ENCODE measurements around the gene NKAIN2. TPM values are rescaled to one million over a fixed set of nuclear protein-coding genes. Genes with fewer than 3 reads are reported as not detected.
"Not testable (repeated sequence)": the region's sequence is repeated elsewhere in the genome, so short reads cannot be mapped to it uniquely, and the experiment has no call there.

The NKAIN2 gene
- total and polyA plus RNA-seq, 2 donors (not counting 3 experiments of a cell fraction or from before 2014, with no cell fraction given) = 0.03 TPM; not detected in 1

DNA sequence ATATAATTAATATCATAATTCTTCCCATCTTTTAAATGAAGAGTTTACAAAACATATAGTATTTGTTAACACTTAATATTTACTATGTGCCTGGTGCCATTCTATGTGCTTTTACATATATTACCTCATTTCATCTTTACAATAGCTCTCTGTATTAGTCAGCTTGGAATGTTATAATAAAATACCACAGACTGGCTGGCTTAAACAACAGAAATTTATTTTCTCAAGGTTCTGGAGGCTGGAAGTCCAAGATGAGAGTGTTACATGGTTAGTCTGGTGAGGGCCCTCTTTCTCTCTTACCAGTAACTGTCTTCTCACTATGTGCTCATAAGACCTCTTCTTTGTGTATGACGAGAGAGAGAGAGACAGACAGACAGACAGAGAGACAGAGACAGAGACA, 110.2 kb downstream of the NKAIN2 start:
- intact Hi-C loops (cut with micrococcal nuclease) (no loop called here), dilution Hi-C loops (cut with MboI; ENCODE audit: extremely low pct_ligation_motif_present, low sequenced_read_pairs) (no loop called here)
- Histone ChIP-seq H3K36me3 (ENCODE audit: control insufficient read depth in 2 of 2, extremely low read depth in 1 of 2, insufficient read depth in 2 of 2, low read length in 2 of 2) (no peaks in the 10 kb centered on the region), H3K4me1 (ENCODE audit: control insufficient read depth, extremely low read depth, insufficient read depth, low read length) (no peaks in the 10 kb centered on the region), H3K4me2 (ENCODE audit: insufficient read depth, low read length) (no peak overlapping the region), H3K4me3 (replicated peaks in 1 of 3; ENCODE audit: insufficient read depth in 1 of 3, low read depth in 1 of 3, low read length in 3 of 3) (no peak overlapping the region), H3K79me2 (ENCODE audit: control insufficient read depth, insufficient read depth, low read length) (no peaks in the 10 kb centered on the region), H2AFZ (ENCODE audit: low read depth, low read length) (no peak overlapping the region), H3K9me3 (replicated peaks; ENCODE audit: control insufficient read depth, insufficient read depth, low read length) (no peaks in the 10 kb centered on the region), H3K9me1 (replicated peaks; ENCODE audit: control insufficient read depth, extremely low read depth, insufficient read depth, low read length) (no peaks in the 10 kb centered on the region), H4K20me1 (replicated peaks; ENCODE audit: control insufficient read depth, extremely low read depth, insufficient read depth, low read length) (no peaks in the 10 kb centered on the region), H3K9ac (replicated peaks; ENCODE audit: extremely low read depth, insufficient read depth, low read length) (no peak overlapping the region), H3K27me3 (ENCODE audit: control insufficient read depth in 2 of 2, insufficient read depth in 2 of 2, low read length in 2 of 2) (no peaks in the 10 kb centered on the region), H3K27ac (ENCODE audit: insufficient read depth, low read depth, low read length) (no peak overlapping the region)
- ChIA-PET CTCF (interaction anchor here (0.9 kb wide), 1 partner anchor 36 kb away, joined by 3 read pairs; no protein-coding TSS in a partner anchor), POLR2A (no interaction called here)
- TF ChIP-seq FOS (IDR thresholded peaks at IDR 0.05; ENCODE audit: borderline replicate concordance, insufficient read depth, low read length) = no peak
- TF ChIP-seq EZH2 (IDR thresholded peaks at IDR 0.05; ENCODE audit: borderline replicate concordance, low read depth, low read length, severe bottlenecking) = no peak
- TF ChIP-seq, protein P1, sequence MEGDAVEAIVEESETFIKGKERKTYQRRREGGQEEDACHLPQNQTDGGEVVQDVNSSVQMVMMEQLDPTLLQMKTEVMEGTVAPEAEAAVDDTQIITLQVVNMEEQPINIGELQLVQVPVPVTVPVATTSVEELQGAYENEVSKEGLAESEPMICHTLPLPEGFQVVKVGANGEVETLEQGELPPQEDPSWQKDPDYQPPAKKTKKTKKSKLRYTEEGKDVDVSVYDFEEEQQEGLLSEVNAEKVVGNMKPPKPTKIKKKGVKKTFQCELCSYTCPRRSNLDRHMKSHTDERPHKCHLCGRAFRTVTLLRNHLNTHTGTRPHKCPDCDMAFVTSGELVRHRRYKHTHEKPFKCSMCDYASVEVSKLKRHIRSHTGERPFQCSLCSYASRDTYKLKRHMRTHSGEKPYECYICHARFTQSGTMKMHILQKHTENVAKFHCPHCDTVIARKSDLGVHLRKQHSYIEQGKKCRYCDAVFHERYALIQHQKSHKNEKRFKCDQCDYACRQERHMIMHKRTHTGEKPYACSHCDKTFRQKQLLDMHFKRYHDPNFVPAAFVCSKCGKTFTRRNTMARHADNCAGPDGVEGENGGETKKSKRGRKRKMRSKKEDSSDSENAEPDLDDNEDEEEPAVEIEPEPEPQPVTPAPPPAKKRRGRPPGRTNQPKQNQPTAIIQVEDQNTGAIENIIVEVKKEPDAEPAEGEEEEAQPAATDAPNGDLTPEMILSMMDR (IDR thresholded peaks at IDR 0.05; ENCODE audit: extremely low read depth in 1 of 2, insufficient read depth in 1 of 2, low read depth in 1 of 2, low read length in 2 of 2) = no peak
- no peak for TF ChIP-seq POLR2AphosphoS5 (IDR thresholded peaks at IDR 0.05; ENCODE audit: insufficient read depth, low read depth, low read length)
- no peak for TF ChIP-seq JUN (IDR thresholded peaks at IDR 0.05; ENCODE audit: borderline replicate concordance, insufficient read depth, insufficient read length, low read depth)
- no peak for TF ChIP-seq MYC (IDR thresholded peaks at IDR 0.05; ENCODE audit: low read depth, low read length)
- no peak for TF ChIP-seq GATA2 (IDR thresholded peaks at IDR 0.05; ENCODE audit: insufficient read depth, insufficient read length, low read depth, low read length)
- TF ChIP-seq, protein P2, sequence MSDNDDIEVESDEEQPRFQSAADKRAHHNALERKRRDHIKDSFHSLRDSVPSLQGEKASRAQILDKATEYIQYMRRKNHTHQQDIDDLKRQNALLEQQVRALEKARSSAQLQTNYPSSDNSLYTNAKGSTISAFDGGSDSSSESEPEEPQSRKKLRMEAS (IDR thresholded peaks at IDR 0.05; ENCODE audit: insufficient read depth, insufficient read length) = no peak
- no peak for TF ChIP-seq POLR2A (IDR thresholded peaks at IDR 0.05; ENCODE audit: low read depth, low read length)
- no TSS peak for BruUV-seq (replicated peaks)
- DNase-seq (ENCODE audit: low read depth, low spot score) (no peak), FAIRE-seq (no peak)

DNA sequence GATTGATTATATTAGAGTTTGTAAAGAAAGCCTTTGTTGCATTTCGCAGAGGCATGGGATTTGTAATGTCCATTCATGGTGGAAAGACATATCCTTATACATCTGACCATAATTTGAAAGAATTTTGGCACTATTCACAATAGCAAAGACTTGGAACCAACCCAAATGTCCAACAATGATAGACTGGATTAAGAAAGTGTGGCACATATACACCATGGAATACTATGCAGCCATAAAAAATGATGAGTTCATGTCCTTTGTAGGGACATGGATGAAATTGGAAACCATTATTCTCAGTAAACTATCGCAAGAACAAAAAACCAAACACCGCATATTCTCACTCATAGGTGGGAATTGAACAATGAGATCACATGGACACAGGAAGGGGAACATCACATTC, 119.7 kb downstream of the NKAIN2 start:
- H3K27me3 ChIP-seq (ENCODE audit: control insufficient read depth in 2 of 2, insufficient read depth in 2 of 2, low read length in 2 of 2); dilution Hi-C loops (cut with MboI; ENCODE audit: extremely low pct_ligation_motif_present, low sequenced_read_pairs): not testable (repeated sequence)

More for the DNA sequence above, 119.7 kb downstream of the NKAIN2 start:
- H2AFZ ChIP-seq (ENCODE audit: low read depth, low read length); H3K4me1 ChIP-seq (ENCODE audit: control insufficient read depth, extremely low read depth, insufficient read depth, low read length); BruUV-seq (replicated peaks); H3K36me3 ChIP-seq (ENCODE audit: control insufficient read depth in 2 of 2, extremely low read depth in 1 of 2, insufficient read depth in 2 of 2, low read length in 2 of 2); H3K9ac ChIP-seq (replicated peaks; ENCODE audit: extremely low read depth, insufficient read depth, low read length); H3K79me2 ChIP-seq (ENCODE audit: control insufficient read depth, insufficient read depth, low read length); H3K27ac ChIP-seq (ENCODE audit: insufficient read depth, low read depth, low read length); H3K4me3 ChIP-seq (replicated peaks in 1 of 3; ENCODE audit: insufficient read depth in 1 of 3, low read depth in 1 of 3, low read length in 3 of 3); intact Hi-C loops (cut with micrococcal nuclease); CTCF ChIA-PET; POLR2A ChIA-PET; H3K4me2 ChIP-seq (ENCODE audit: insufficient read depth, low read length); DNase-seq (ENCODE audit: low read depth, low spot score); H4K20me1 ChIP-seq (replicated peaks; ENCODE audit: control insufficient read depth, extremely low read depth, insufficient read depth, low read length); H3K9me3 ChIP-seq (replicated peaks; ENCODE audit: control insufficient read depth, insufficient read depth, low read length); FAIRE-seq; H3K9me1 ChIP-seq (replicated peaks; ENCODE audit: control insufficient read depth, extremely low read depth, insufficient read depth, low read length): not testable (repeated sequence)
